Left lobe of liver (tissue), 2 donors: Measurements from ENCODE around the gene DNAJC11. TPM values are rescaled to one million over a fixed set of nuclear protein-coding genes. Genes with fewer than 3 reads are reported as not detected.
A peak's percentile ranks its signal among the peaks of the same experiment; 100 is the strongest.
"Not testable (repeated sequence)": the region's sequence is repeated elsewhere in the genome, so short reads cannot be mapped to it uniquely, and the experiment has no call there.

Source experiments
- ATAC-seq: fragments of 200-7000 bp; cut with Tn5 transposase; one replicate; pipeline ENCODE4 v1.9.1; 2020; ENCODE audit warnings: mild to moderate bottlenecking, moderate library complexity
- DNase-seq: peaks from one replicate; pipeline ENCODE4 v3.0.0-alpha.2; 2020; ENCODE audit warnings: low spot score
- total RNA-seq: library from RNA; stranded (reverse); gene quantifications from one replicate; pipeline ENCODE4 v1.2.1, GENCODE V29; 2021
- donor health status: DM: no; HTN: no; CAD: no; lungs with moderate emphysema.
- donor health status: DM: no; HTN: yes; CAD: no.

The DNAJC11 gene
- total RNA-seq, 1 donor from 2014 or later = 29.5 TPM

DNA sequence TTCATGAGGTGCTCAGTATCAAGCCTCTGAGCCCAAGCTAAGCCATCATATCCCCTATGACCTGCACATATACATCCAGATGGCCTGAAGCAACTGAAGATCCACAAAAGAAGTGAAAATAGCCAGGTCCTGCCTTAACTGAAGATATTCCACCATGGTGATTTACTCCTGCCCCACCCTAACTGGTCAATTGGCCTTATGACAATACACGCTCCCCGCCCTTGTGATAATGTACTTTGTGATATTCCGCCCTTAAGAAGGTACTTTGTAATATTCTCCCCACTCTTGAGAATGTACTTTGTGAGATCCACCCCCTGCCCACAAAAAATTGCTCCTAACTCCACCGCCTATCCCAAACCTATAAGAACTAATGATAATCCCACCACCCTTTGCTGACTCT is 1.7 kb downstream of the DNAJC11 start:
- DNase-seq, ATAC-seq: not testable (repeated sequence)

DNA sequence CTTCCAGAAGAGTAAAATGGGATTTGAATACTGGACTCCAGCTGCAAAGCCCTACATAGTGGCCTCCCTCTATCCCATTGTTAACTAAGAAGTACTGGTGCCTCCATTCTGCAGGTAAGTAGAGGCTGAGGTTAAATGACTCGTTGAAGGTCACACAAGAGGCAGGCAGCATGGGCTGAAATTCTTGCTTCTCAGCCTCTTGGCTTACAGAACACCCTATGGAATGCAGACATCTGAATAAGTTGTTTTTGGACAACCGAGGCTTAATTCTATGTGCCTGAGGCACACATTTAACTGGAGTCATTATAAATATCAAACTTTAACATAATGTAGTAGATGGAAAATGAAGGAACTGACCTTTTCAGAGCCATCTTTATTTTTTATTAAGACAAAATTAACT is 5.7 kb downstream of the DNAJC11 start:
- no peak for DNase-seq
- no peak for ATAC-seq

DNA sequence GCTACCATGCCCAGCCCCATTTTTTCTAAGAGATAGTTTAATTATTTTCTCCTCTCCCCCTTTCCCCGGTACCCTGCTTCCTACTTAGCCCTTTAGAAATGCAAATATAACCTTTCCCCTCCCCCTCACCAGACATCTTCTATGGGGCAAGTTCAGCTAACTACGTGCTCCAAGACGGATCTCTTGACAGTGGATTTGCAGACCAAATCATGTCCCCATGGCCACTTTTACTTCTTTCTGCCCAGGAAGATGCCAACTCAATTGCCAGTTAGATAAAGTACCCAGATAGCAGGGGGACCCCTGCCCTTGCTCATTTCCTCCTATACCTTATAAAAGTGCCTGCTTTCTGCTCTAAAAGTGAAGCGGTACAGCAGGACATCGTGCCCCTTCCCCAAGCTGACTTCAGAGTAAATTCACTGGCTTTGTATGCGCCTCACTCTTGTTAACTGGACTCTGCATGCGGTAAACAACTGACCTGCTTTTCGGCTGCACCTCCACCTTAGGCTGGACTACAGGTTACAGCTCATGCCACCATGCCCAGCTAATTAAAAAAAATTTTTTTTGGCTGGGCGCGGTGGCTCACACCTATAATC is 7.4 kb downstream of the DNAJC11 start:
- DNase-seq (no peak), ATAC-seq (no peak)

DNA sequence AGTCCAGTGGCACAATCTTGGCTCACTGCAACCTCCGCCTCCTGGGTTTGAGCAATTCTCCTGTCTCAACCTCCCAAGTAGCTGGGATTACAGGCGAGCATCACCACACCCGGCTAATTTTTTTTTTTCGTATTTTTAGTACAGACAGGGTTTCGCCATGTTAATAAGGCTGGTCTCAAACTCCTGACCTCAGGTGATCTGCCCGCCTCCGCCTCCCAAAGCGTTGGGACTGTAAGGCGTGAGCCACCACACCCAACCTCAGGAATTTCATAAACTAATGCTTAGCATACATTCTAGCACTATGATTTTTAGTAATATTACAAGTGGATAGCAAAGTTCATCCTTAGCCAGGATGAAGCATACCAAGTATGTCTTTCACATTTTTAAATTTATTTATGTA is 8.7 kb downstream of the DNAJC11 start:
- no peak for ATAC-seq

DNA sequence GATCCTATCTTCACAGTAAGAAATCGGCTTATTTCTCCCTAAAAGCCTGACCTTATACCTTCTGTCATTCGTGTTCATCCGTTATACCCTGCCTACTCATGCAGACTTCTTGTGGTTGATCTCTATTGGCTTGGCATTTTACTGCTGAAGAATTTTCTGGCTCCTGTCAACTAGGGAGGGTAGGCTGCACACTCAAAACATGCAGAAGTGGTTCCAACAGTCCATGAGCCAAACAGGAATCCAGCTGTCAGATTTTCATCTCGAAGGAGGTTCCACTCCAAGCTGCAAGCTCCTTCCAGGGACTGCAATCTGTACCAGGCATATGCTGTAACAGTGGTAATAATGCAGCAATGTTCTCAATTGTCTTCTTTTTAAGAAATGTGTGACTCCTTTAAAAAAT is 10.1 kb downstream of the DNAJC11 start:
- ATAC-seq = no peak

More for the DNA sequence above, 8.7 kb downstream of the DNAJC11 start:
- no peak for DNase-seq

DNA sequence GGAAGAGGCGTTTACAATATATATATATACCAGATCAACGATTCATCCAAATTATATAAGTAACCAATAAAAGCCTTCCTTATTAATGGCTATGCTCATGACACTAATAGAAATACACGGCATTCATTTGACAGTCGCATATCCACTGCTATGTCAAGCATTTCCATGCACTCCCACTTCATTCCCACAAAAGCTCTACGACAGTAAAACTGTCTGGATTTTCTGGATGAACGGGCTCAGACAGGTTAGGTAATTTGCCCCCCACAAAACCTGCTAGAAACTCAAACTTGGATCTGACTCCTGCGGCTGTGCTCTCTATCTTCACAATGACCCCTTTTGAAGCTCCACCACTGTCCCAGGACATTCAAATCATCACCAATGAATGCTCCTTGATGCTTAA is 11.4 kb downstream of the DNAJC11 start:
- DNase-seq (no peak), ATAC-seq (no peak)

More for the DNA sequence above, 10.1 kb downstream of the DNAJC11 start:
- DNase-seq = no peak

DNA sequence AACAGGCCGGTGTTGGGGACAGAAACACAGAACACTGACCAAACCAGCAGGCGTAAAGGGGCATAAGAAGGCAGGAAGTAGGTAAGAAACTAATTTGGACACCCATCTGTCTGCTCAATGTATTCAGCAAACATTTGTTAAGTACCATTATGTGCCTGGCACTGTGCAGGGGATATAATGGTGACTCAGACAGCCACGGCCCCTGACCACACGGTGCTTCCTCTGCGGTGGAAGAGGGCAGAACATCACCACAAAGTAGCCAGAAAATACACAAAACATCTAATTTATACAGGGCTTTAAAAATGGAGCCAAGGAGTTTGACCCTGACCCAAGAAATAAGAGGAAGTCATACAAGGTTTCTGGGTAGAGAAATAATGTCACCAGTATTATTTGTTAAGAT is 12.9 kb downstream of the DNAJC11 start:
- DNase-seq (no peak), ATAC-seq (no peak)

DNA sequence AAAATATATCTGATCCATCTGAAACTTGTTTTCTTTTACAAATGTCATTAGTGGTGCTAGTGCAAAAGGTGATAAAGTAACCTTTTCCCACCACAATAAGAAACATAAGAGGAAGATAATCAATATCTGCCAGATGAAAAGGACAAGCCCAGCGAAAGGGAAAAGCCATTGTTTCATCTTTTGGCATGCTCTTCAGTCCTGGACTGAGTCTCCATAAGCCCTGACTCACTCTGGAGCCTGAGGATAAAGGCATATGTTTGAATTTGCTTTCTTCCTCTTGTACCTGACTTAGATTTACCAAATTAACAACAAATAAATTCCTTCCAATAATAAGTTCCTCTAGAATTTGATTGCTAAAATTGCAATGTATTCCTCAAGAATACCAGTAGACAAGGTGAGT is 13.6 kb downstream of the DNAJC11 start:
- ATAC-seq (no peak), DNase-seq (no peak)

DNA sequence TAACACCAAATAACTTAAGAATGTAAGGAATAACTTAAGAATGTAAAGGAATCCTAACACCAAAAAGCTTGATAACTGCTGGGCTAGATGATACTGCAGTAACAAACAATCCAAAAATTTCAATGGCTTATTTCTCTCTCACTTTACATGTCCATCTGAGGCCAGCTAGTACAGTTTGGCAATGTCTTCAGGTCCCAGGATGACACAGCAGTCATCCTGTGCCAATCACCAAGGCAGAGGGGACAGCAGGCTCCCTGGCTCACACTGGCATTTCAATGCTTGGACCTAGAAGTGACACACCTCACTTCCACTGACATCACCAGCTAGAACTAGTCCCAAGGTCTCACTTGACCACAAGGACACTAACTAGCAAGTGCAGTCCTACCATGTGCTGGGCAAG is 15.3 kb downstream of the DNAJC11 start:
- ATAC-seq (no peak), DNase-seq (no peak)

DNA sequence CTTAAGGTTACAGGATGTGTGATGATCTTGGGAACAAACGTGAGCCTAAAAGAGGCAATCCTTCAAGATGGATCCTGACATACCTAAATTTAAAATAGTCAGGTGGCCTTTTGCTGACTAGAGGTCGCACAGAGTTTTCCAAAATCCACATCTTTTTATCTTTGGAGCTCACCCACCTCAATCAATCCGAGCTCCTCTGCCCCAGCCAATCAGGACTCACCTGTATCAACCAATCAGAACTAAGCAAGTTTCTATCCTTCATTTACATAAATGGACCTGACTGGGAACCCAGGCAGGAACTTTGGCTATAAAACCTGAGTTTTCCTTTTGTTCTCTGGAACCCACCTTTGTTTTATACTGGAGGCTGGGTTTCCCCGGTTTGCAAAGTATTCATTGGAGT is 16.2 kb downstream of the DNAJC11 start:
- no peak for ATAC-seq
- no peak for DNase-seq

DNA sequence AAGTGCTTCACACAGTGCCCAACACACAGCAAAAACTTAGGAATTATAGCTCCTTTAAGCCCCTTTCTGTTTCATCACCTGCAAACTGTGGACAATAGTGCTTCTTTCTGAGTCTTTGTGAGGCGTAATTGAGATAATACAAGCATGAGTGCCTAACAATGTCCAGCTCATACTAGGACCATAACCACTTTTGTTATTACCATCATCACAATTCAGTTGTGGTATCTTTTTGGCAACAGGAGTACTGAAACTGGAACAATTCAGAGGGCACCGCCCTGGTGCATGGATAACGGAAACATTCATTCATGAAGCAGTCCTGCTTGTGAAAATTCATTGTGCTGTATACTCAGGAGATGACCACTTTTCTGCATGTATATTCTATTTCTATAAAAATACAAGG is 18.2 kb downstream of the DNAJC11 start:
- DNase-seq = no peak
- no peak for ATAC-seq

DNA sequence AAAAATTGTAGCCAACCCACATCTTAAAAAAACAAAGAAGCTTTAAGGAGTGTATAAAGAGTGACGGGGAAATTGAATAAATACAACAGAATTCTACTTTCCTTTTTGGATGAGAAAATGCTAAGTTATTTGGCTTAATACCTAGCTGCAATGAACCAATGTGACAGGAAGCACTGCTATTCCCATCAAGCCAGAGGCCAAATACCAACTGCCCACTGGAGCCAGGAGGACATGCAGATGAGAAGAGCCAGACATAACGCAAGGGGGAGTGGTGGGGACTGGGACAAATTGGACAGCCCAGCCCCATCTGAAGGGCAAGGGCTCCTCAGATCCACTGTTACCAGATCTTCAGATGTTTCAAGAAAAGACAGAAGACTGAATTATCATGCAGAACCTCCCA is 25.7 kb downstream of the DNAJC11 start:
- no peak for DNase-seq
- ATAC-seq = no peak

DNA sequence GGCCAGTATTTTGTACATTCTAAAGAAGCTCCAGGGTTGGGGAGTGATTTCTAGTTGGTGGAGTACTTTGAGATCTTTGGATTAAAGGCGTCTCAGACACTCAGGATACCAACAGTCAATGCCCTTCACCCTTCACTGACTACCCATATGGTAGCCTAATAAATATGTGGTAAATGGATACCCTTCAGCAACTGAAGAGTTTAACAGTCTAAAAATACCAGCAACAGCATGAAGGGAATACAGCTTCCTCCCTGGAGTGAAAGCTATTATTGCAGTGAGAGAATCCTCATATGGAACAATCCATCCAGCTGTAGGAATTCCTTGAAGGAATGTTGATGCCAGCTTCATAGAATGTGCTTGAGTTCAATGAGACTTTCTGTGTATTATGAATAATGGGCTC is 26.8 kb downstream of the DNAJC11 start:
- DNase-seq = no peak
- ATAC-seq = no peak

DNA sequence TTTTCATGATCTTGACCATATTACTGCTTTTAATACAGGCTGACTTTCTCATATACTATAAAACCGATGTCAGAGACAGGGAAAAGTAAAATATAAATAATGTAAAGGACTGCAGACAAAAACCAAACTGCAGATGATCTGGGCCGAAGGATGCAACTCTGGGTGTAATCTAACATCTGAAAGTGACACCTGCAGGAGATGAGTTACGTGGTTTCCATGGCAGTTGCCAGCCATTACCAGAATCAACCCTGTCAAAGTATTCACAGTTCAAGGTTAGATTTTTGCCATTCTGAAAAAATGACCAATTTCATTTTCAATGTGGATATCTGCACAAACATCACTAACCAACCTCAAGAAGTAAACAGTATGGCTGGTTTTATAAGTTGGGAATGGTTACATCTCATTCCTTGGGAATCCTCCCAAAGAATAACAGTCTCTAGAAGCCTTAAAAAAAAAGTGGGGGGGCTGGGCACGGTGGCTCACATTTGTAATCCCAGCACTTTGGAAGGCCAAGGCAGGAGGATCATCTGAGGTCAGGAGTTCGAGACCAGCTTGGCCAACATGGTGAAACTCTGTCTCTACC is 27.7 kb downstream of the DNAJC11 start:
- ATAC-seq = no peak
- no peak for DNase-seq

DNA sequence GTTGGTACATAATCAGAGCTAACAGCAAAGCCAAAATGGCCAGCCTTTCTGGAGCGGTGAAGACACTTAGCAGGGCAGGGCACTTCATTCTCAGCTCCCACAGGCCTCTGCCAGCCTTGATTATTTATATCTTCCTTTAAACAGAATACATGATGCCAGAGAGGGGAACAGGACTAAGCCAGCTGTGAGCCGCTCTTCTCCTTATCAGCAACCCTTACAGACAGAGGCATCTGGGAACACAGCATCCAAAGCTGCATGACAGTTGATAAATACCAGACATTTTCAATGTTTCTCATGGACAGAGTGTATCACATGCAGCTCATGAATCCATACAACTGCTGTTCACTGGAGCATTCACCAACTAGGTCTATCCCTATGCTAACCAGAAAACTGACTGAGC is 29.1 kb downstream of the DNAJC11 start:
- DNase-seq (no peak), ATAC-seq (peak; percentile 23)

DNA sequence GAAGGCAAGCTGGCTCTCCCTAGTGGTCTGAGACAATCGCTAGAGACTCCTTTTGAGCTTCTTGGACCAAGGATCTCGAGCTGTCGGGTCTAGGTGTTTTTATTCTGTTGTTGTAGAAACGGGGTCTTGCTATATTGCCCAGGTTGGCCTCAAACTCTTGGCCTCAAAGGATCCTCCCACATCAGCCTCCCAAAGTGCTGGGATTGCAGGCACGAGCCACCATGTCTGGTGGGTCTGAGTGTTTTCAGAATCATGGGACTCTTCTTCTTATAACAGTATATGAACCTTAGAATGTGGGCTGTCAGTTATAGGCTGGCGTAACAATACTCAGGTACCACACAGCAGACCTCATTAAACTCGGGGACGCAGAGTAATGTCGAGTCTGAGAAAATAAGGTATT is 33.1 kb downstream of the DNAJC11 start:
- DNase-seq (no peak), ATAC-seq (no peak)

DNA sequence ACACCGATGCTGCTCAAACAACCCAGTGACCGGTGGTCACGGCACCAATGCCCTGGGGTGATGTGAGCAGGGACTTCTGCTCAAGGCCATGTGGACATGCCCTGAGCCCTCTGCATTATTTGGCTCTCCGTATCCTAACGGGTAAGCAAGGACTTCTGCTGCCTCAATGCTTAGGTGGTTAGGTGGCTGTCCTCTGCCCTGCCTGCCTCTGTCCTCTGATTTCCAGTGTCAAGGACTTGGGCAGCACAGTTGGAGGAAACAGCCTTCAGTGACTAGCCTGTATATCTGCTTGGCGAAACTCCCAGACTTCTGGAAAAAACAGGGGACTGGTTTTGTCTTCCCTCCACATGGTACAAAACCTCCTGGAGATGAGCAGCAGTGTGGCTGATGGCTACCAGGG is 34.5 kb downstream of the DNAJC11 start:
- no peak for DNase-seq
- ATAC-seq = no peak

DNA sequence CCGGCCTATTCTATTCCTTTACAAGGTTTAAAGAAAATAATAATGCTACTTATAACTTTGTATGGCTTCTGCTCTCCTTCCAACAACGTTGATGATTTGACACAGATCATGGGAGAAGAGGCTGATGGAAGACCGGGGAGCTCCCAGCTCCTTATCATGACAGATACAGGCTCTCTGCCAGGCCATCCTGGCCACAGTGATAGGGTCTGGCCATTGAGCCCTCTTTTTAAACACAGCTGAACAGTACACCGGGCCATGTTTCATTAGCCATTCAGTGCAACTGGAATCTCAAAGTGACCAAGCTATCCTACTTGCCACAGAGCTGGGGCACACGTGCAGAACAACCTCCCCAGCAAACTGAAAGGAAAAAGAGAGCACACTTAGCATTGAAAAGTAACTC is 34.9 kb downstream of the DNAJC11 start:
- DNase-seq = no peak
- ATAC-seq = no peak

DNA sequence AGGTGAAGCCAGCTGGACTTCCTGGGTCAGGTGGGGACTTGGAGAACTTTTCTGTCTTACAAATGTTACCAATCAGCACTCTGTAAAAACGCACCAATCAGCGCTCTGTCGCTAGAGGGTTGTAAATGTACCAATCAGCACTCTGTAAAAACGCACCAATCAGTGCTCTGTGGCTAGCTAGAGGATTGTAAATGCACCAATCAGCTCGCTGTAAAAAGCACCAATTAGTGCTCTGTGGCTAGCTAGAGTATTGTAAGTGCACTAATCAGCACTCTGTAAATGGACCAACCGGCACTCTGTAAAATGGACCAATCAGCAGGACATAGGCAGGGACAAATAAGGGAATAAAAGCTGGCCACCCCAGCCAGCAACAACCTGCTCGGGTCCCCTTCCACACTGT is 39.1 kb downstream of the DNAJC11 start:
- not testable (repeated sequence) for DNase-seq, ATAC-seq

DNA sequence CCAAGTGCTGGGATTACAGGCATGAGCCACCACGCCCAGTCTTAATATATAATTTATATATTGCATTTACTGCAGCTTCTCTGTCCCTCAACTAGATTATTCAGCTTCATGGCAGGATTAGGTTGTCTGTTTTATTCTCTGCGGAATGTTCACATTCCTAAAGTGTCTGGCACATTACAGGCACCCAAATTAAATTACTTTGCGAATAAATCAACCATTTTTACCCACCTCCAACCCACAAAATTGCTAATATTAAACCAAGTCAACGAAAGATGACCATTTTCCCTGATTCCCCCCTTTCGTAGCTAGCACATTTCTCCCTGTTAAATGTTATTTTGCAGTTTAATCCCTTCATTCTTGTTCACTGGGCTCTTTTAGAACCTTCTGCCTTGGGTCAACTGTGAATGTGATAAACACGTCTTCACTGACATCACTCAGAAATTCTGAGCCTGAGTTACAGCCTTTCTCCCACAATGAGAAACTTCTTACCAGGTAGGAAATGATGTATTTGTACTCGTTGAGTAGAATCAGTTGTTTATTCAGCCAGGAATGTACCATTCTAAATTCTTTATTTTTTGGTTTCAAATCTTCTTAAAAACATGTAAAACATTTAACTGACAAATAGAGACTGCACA is 41.1 kb downstream of the DNAJC11 start:
- ATAC-seq = no peak

DNA sequence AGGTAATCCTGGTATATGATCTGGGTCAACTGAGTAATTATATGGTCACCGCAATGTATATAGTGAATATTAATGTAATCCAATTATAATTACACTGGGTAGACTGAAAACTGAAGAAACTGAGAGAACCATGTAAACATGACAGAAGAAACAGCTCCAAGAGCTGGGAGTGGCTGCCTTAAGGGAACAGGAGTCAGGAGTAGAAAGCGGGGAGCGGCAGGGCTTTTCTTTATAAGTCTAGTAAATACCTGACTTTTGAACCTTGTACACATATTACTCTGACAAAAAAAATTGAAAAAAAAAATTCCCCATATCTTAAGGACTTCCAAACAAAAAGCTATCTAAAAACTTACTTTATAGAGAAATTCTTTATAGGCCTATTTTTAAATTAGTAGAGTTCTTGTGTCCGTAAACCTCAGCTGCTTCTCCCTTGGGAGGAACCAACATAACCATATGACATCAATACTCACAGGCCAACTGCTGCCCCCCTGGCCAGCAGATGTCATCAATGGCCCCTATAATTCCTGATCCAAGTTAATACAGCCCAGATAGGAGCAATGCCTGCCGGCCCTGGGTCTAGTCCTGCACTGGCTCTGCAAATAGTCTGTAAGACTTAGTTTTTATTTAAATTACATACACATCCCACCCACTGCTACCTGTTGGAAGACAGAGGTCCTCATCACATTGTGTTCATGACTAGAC is 43.1 kb downstream of the DNAJC11 start:
- DNase-seq (no peak), ATAC-seq (no peak)

More for the DNA sequence above, 41.1 kb downstream of the DNAJC11 start:
- no peak for DNase-seq

DNA sequence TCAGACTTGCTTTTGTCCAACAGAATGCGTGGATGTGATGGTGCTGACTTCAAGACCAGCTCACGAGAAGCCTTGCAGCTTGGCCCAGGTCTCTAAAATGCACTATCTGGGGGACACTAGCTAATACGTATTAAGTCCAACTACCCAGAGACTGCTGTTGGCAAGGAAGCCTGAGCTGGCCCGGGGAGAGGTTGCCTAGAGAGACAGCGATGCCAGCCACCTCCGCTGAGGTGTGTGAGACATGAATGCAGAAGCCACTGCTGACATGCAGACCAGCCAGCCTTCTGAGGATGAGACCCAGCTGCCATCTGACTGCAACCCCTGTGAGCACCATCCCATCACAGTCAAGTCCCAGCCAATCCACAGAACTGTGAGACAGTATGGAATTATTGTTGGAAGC is 44.5 kb downstream of the DNAJC11 start:
- no peak for DNase-seq
- ATAC-seq = no peak
